HL-60 (cell line): ENCODE results near the gene AFAP1.

Source experiments
- CTCF ChIP-seq: IDR thresholded peaks from one replicate; pipeline ENCODE4 v1.5.1; 2011; ENCODE audit warnings: low read length, control low read depth, inconsistent platforms; ENCODE audit not compliant: insufficient read depth
- GABPA ChIP-seq: IDR thresholded peaks from 2 replicates; pipeline ENCODE4 v1.6.1; 2012; ENCODE audit warnings: low read depth
- POLR2AphosphoS5 ChIP-seq: IDR thresholded peaks from 2 replicates; pipeline ENCODE4 v1.6.1; 2012; ENCODE audit warnings: low read depth
- REST ChIP-seq: IDR thresholded peaks from 2 replicates; pipeline ENCODE4 v1.6.1; 2012; ENCODE audit warnings: low read depth; ENCODE audit not compliant: insufficient replicate concordance
- SPI1 ChIP-seq: IDR thresholded peaks from 2 replicates; pipeline ENCODE4 v1.6.1; 2012; ENCODE audit warnings: low read depth, mild to moderate bottlenecking, borderline replicate concordance

- no peak for TF ChIP-seq REST
- no peak for TF ChIP-seq CTCF
- TF ChIP-seq POLR2AphosphoS5: no peak
- no peak for TF ChIP-seq SPI1
- no peak for TF ChIP-seq GABPA
These were observed 70.7 kb downstream of the AFAP1 start for GRCh38 chr4:7868892-7869471.
